Measurements from ENCODE around the gene FAM110D. TPM values are rescaled to one million over a fixed set of nuclear protein-coding genes. Genes with fewer than 3 reads are reported as not detected.

Gene FAM110D
- total and polyA plus RNA-seq, 3 donors from 2014 or later = 1.3 to 3.2 (median 1.8) TPM

- intact Hi-C loops (cut with DNase I; ENCODE audit: low total_unique reads) = no loop called here
- WGBS, 2 donors = 83 to 90% methylated on average over 3 of the region's 3 CpGs
- TF ChIP-seq POLR2A (IDR thresholded peaks at IDR 0.05) (no peak), CTCF (IDR thresholded peaks at IDR 0.05) (no peak)
Observed at GRCh38 chr1:26195805-26196204, 36.9 kb downstream of the FAM110D start.

GRCh38 chr1:26197301-26197700 lies 38.4 kb downstream of the FAM110D start:
- TF ChIP-seq POLR2A (IDR thresholded peaks at IDR 0.05) (no peak), CTCF (IDR thresholded peaks at IDR 0.05) (no peak)
- intact Hi-C loops (cut with DNase I; ENCODE audit: low total_unique reads) = no loop called here
- Histone ChIP-seq H3K27me3 (no peaks in the 10 kb centered on the region), H3K36me3 (ENCODE audit: low read depth, missing control alignments) (no peaks in the 10 kb centered on the region), H3K4me3 (no peak overlapping the region), H3K9me3 (no peaks in the 10 kb centered on the region), H3K27ac (no peak overlapping the region), H3K4me1 (peaks cover 5% of the 10 kb centered on the region)
- DNase-seq = no peak
- 90 to 92% methylated on average over 3 of the region's 3 CpGs for WGBS, 2 donors

More at GRCh38 chr1:26195805-26196204, 36.9 kb downstream of the FAM110D start:
- H3K27me3 ChIP-seq = no peaks in the 10 kb centered on the region
- no peaks in the 10 kb centered on the region for H3K36me3 ChIP-seq (ENCODE audit: low read depth, missing control alignments)
- no peaks in the 10 kb centered on the region for H3K9me3 ChIP-seq
- no peak overlapping the region for H3K4me3 ChIP-seq
- peaks cover 1% of the 10 kb centered on the region for H3K4me1 ChIP-seq
- H3K27ac ChIP-seq = no peak overlapping the region
- DNase-seq = no peak

GRCh38 chr1:26197813-26198212 lies 38.9 kb downstream of the FAM110D start:
- no peaks in the 10 kb centered on the region for H3K9me3 ChIP-seq
- H3K27me3 ChIP-seq = no peaks in the 10 kb centered on the region
- intact Hi-C loops (cut with DNase I; ENCODE audit: low total_unique reads) = no loop called here
- WGBS, 2 donors = 80 to 83% methylated on average over 11 of the region's 11 CpGs
- no peak for DNase-seq
- H3K4me3 ChIP-seq = no peak overlapping the region
- peaks cover 5% of the 10 kb centered on the region for H3K4me1 ChIP-seq
- TF ChIP-seq CTCF (IDR thresholded peaks at IDR 0.05) (no peak), POLR2A (IDR thresholded peaks at IDR 0.05) (no peak)
- H3K36me3 ChIP-seq (ENCODE audit: low read depth, missing control alignments) = no peaks in the 10 kb centered on the region
- no peak overlapping the region for H3K27ac ChIP-seq

GRCh38 chr1:26200413-26200812 lies 41.5 kb downstream of the FAM110D start:
- 74 to 77% methylated on average over 5 of the region's 5 CpGs for WGBS, 2 donors
- no peaks in the 10 kb centered on the region for H3K27me3 ChIP-seq
- no peaks in the 10 kb centered on the region for H3K36me3 ChIP-seq (ENCODE audit: low read depth, missing control alignments)
- intact Hi-C loops (cut with DNase I; ENCODE audit: low total_unique reads) = no loop called here
- TF ChIP-seq CTCF (IDR thresholded peaks at IDR 0.05) (no peak), POLR2A (IDR thresholded peaks at IDR 0.05) (no peak)
- H3K27ac ChIP-seq = no peak overlapping the region
- H3K9me3 ChIP-seq = no peaks in the 10 kb centered on the region
- H3K4me3 ChIP-seq = no peak overlapping the region
- no peak for DNase-seq
- H3K4me1 ChIP-seq = peaks cover 5% of the 10 kb centered on the region

- no peaks in the 10 kb centered on the region for H3K9me3 ChIP-seq
- TF ChIP-seq POLR2A (IDR thresholded peaks at IDR 0.05) (no peak), CTCF (IDR thresholded peaks at IDR 0.05) (no peak)
- 80 to 90% methylated on average over 6 to 9 of the region's 9 CpGs for WGBS, 2 donors
- DNase-seq = no peak
- no peaks in the 10 kb centered on the region for H3K36me3 ChIP-seq (ENCODE audit: low read depth, missing control alignments)
- H3K27me3 ChIP-seq = no peaks in the 10 kb centered on the region
- intact Hi-C loops (cut with DNase I; ENCODE audit: low total_unique reads) = no loop called here
- H3K4me1 ChIP-seq = peaks cover 5% of the 10 kb centered on the region
- no peak overlapping the region for H3K4me3 ChIP-seq
- H3K27ac ChIP-seq = no peak overlapping the region
Observed at GRCh38 chr1:26203642-26204318, 44.9 kb downstream of the FAM110D start.
